Natural killer cell (primary cell): Measurements from ENCODE around the gene MBD3. TPM values are rescaled to one million over a fixed set of nuclear protein-coding genes. Genes with fewer than 3 reads are reported as not detected.
A peak's percentile ranks its signal among the peaks of the same experiment; 100 is the strongest.

Source experiments
- ATAC-seq, 3 donors: fragments of 150-1000 bp in 2 of 3; fragments of 200-7000 bp in 1 of 3; cut with Tn5 transposase; 1 replicate in 1 of 3; 2 replicates in 2 of 3; pipeline ENCODE4 v1.10.0; 2021; ENCODE audit warnings: mild to moderate bottlenecking in 2 of 3, moderate library complexity in 2 of 3
- DNase-seq, 2 donors: peaks; one replicate each; pipeline versions ENCODE4 v3.0.0 to v3.0.0-alpha.2; 2013 to 2021; ENCODE audit warnings: mixed read lengths in 1 of 2
- H3K27ac ChIP-seq: one replicate; pipeline ENCODE4 v1.5.1; 2013; ENCODE audit warnings: mild to moderate bottlenecking, low read length
- H3K27me3 ChIP-seq: one replicate; pipeline ENCODE4 v1.6.1; 2013; ENCODE audit warnings: low read length; ENCODE audit not compliant: control insufficient read depth, insufficient read depth
- H3K36me3 ChIP-seq: one replicate; pipeline ENCODE4 v1.6.1; 2013; ENCODE audit warnings: low read length; ENCODE audit not compliant: control insufficient read depth, insufficient read depth
- H3K4me1 ChIP-seq: one replicate; pipeline ENCODE4 v1.6.1; 2013; ENCODE audit warnings: low read length; ENCODE audit not compliant: control insufficient read depth, insufficient read depth
- H3K4me3 ChIP-seq: one replicate; pipeline ENCODE4 v1.5.1; 2013; ENCODE audit warnings: low read length
- H3K9me3 ChIP-seq: one replicate; pipeline ENCODE4 v1.6.1; 2013; ENCODE audit warnings: low read length; ENCODE audit not compliant: control insufficient read depth, insufficient read depth
- H3K27ac Mint-ChIP-seq, 2 donors: one replicate each; pipeline ENCODE4 v1.8.0; 2022; ENCODE audit warnings: mild to moderate bottlenecking in 2 of 2, mixed read lengths in 2 of 2, moderate library complexity in 1 of 2
- H3K27me3 Mint-ChIP-seq, 2 donors: one replicate each; pipeline ENCODE4 v1.8.0; 2022; ENCODE audit warnings: low read depth in 2 of 2, mixed read lengths in 2 of 2
- H3K36me3 Mint-ChIP-seq: one replicate; pipeline ENCODE4 v1.8.0; 2022; ENCODE audit warnings: mixed read lengths
- H3K4me1 Mint-ChIP-seq, 2 donors: one replicate each; pipeline ENCODE4 v1.8.0; 2022; ENCODE audit warnings: mixed read lengths in 2 of 2
- H3K4me3 Mint-ChIP-seq: one replicate; pipeline ENCODE4 v1.8.0; 2022; ENCODE audit warnings: mild to moderate bottlenecking, moderate library complexity, mixed read lengths
- H3K9me3 Mint-ChIP-seq, 2 donors: one replicate each; pipeline ENCODE4 v1.8.0; 2022; ENCODE audit warnings: mixed read lengths in 2 of 2
- WGBS: methylation state at CpG from one replicate; pipeline ENCODE4 v1.1.7; 2013; ENCODE audit warnings: missing lambda C conversion rate; ENCODE audit not compliant: insufficient coverage; 5-methylcytosine and 5-hydroxymethylcytosine counted together
- intact Hi-C: fragments of 100-400 bp; cut with micrococcal nuclease; formaldehyde crosslinking; loops from one replicate; pipeline ENCODE4 v1.14.2; 2022
- total RNA-seq, 4 donors: library from RNA; stranded (reverse); fragments of 120-200 nt in 1 of 4; gene quantifications; one replicate each; pipeline versions ENCODE4 v1.2.3 to v1.2.4, GENCODE V29; 2013 to 2022
- TF ChIP-seq, protein P1 (sequence below): fragments of 200-600 bp; IDR thresholded peaks from one replicate; pipeline ENCODE4 v1.8.0; 2022; ENCODE audit warnings: antibody characterized with exemption

MBD3 gene
- total RNA-seq, 3 donors from 2014 or later (not counting 1 experiment from before 2014, with no cell fraction given): 55.9 to 66.7 (median 59.0) TPM

DNA sequence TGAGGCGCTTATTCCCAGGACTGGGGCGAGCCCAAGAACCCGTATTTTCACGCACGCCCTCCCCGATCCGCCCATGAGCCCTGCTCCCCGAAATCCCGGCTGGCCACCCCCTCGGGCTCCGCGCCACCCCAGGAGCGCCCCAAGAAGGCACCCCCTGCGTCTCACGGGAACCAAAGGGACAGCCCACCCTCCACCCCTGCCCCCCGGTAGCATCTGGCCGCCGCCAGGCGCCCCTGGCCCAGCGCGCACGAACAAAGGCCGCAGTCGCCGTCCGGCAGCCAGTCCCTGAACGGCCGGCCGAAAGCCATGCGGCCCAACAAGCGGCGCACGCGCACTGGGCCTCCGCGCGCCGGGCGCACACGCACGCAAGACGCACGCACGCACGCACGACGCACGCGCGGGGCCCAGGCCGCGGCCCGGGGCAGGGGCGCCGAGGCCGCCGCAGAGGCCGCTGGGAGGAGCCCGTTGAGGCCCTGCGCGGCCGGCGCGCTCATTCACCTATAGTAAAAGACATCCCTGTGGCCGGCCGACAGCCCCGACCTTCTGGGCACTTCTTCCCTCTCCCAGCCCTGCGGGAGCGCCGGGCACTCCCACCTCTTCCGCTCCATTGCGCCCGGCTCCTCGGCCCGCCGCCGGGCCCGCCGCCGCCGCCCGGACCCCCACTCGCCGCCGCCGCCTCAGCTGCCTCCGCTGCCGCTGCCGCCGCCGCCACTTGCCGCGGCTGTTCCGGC is 476 bp downstream of the MBD3 start:
- under 1% methylated on average over 94 of the region's 94 CpGs for WGBS
- no peaks in the 10 kb centered on the region for H3K36me3 Mint-ChIP-seq
- Histone ChIP-seq H3K9me3 (no peaks in the 10 kb centered on the region), H3K4me1 (peaks cover 26% of the 10 kb centered on the region), H3K36me3 (peaks cover 5% of the 10 kb centered on the region), H3K4me3 (peak overlapping the region; percentile 85), H3K27ac (peak overlapping the region; percentile 93), H3K27me3 (no peaks in the 10 kb centered on the region)
- TF ChIP-seq, protein P1, sequence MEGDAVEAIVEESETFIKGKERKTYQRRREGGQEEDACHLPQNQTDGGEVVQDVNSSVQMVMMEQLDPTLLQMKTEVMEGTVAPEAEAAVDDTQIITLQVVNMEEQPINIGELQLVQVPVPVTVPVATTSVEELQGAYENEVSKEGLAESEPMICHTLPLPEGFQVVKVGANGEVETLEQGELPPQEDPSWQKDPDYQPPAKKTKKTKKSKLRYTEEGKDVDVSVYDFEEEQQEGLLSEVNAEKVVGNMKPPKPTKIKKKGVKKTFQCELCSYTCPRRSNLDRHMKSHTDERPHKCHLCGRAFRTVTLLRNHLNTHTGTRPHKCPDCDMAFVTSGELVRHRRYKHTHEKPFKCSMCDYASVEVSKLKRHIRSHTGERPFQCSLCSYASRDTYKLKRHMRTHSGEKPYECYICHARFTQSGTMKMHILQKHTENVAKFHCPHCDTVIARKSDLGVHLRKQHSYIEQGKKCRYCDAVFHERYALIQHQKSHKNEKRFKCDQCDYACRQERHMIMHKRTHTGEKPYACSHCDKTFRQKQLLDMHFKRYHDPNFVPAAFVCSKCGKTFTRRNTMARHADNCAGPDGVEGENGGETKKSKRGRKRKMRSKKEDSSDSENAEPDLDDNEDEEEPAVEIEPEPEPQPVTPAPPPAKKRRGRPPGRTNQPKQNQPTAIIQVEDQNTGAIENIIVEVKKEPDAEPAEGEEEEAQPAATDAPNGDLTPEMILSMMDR: no peak
- no peaks in the 10 kb centered on the region for H3K9me3 Mint-ChIP-seq
- peak overlapping the region; percentile 74 to 89 for H3K27ac Mint-ChIP-seq
- intact Hi-C loops: no loop called here
- H3K27me3 Mint-ChIP-seq: no peaks in the 10 kb centered on the region
- ATAC-seq (peak; percentile 78 to 91 (median 83)), DNase-seq (peak; percentile 84 to 95)
- peaks cover 8 to 27% of the 10 kb centered on the region in 2 donors for H3K4me1 Mint-ChIP-seq
- peak overlapping the region; percentile 79 for H3K4me3 Mint-ChIP-seq

DNA sequence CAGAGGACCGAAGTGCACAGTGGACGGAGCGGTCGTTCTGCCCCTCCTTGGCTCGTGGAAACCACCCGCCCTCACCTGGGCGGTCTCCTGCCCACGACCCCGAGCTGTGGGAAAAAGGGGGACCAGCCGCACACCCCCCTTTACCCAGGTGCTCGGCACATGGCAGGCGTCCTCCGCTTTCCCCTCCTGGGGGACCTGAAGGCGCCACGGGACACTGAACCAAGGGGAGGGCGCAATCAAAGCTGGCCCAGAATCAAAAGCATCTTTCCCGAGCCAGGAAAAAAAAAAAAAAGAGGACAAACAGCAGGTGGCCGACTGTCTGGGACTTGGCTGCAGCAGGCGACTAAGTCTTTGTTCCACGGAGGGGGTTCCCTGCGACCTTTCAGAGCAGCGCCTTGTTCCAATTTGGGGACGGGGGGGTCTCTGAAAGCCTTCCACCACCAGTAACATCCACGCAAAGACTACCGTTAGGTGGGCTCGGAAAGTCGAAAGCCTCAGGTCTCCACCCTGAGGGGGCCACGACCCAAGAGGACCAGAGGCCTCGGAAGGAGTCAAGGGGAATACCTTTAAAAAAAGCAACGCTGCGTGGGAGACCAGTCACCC is 1.1 kb downstream of the MBD3 start:
- H3K9me3 Mint-ChIP-seq: no peaks in the 10 kb centered on the region
- TF ChIP-seq, protein P1: no peak
- H3K4me3 Mint-ChIP-seq: peak overlapping the region; percentile 79
- WGBS: 1% methylated on average over 30 of the region's 31 CpGs
- peak overlapping the region; percentile 64 to 89 for H3K27ac Mint-ChIP-seq
- H3K4me1 ChIP-seq: peaks cover 26% of the 10 kb centered on the region
- H3K4me1 Mint-ChIP-seq: peaks cover 8 to 27% of the 10 kb centered on the region in 2 donors
- DNase-seq (peak in 1 of 2 donors; percentile 49), ATAC-seq (no peak)
- no peaks in the 10 kb centered on the region for H3K9me3 ChIP-seq
- intact Hi-C loops: no loop called here
- no peaks in the 10 kb centered on the region for H3K27me3 Mint-ChIP-seq
- peak overlapping the region; percentile 93 for H3K27ac ChIP-seq
- H3K27me3 ChIP-seq: no peaks in the 10 kb centered on the region
- H3K36me3 Mint-ChIP-seq: no peaks in the 10 kb centered on the region
- H3K4me3 ChIP-seq: peak overlapping the region; percentile 85
- H3K36me3 ChIP-seq: no peaks in the 10 kb centered on the region

DNA sequence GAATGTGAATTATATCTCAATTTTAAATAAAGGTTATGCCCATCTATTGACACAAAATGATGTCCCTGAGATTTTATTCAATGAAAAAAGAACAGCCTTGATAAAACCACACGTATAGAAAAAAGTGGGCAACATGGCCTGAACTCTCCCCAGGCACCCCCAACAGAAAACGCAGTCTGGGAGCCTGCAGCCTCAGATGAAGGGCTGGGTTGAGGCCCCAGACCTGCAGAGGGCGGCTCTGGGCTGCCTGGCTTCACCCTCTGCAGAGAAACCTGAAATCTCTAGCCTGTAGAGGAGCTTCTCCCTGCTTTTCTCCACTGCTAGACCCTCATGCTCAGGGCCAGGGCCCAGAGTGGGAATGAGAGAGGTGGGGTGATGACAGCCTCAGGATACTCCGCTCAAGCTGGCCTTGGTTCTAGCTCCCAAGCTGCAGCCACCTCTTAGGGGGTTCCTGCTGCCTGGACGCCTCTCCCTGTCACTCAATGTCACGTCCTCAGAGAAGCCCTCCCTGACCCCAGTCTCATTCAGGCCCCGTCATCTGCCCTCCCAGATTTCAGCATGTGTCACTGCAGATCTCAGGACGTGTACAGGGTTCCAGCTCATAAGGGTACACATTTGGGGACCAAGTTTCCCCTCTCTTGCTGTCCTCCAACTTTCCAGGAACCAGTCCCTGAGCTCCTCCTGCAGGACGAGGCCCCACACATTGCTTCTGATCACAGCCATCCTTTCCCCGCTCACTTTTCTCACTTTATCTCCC is 1.8 kb downstream of the MBD3 start:
- H3K4me3 ChIP-seq: no peak overlapping the region
- H3K4me1 ChIP-seq: peaks cover 26% of the 10 kb centered on the region
- H3K27me3 ChIP-seq: no peaks in the 10 kb centered on the region
- TF ChIP-seq, protein P1: no peak
- Mint-ChIP-seq H3K27me3 (no peaks in the 10 kb centered on the region), H3K4me3 (peak overlapping the region; percentile 70), H3K27ac (peak overlapping the region; percentile 64 to 89), H3K36me3 (no peaks in the 10 kb centered on the region), H3K9me3 (no peaks in the 10 kb centered on the region), H3K4me1 (peaks cover 8 to 27% of the 10 kb centered on the region in 2 donors)
- intact Hi-C loops: no loop called here
- 21% methylated on average over 10 of the region's 10 CpGs for WGBS
- DNase-seq (peak in 1 of 2 donors; percentile 57), ATAC-seq (no peak)
- no peak overlapping the region for H3K27ac ChIP-seq
- no peaks in the 10 kb centered on the region for H3K9me3 ChIP-seq
- peaks cover 2% of the 10 kb centered on the region for H3K36me3 ChIP-seq
